ENCODE measurements around the gene DMRTB1. TPM values are rescaled to one million over a fixed set of nuclear protein-coding genes. Genes with fewer than 3 reads are reported as not detected.

Gene DMRTB1
- total and polyA plus RNA-seq, 9 of the 15 experiments (the other 6 are each of a cell fraction or from before 2014, with no cell fraction given): 0.06 to 0.35 (median 0.13) TPM; not detected in 3

GRCh38 chr1:53513846-53514245, 54.6 kb downstream of the DMRTB1 start (continued):
- no peak for TF ChIP-seq MGA (IDR thresholded peaks at IDR 0.05)
- no peak for TF ChIP-seq ETS2 (tag; IDR thresholded peaks at IDR 0.05; ENCODE audit: borderline replicate concordance, poor library complexity, severe bottlenecking)
- no peak for TF ChIP-seq MCM5 (IDR thresholded peaks at IDR 0.05; ENCODE audit: low read depth)
- TF ChIP-seq TBL1XR1 (IDR thresholded peaks at IDR 0.05; ENCODE audit: low read length in 2 of 2): no peak
- TF ChIP-seq STAT6 (CRISPR knock-in tag; IDR thresholded peaks at IDR 0.05): no peak
- no peak for TF ChIP-seq NFIC (IDR thresholded peaks at IDR 0.05)
- TF ChIP-seq ZNF431 (CRISPR knock-in tag; IDR thresholded peaks at IDR 0.05): no peak
- no peak for TF ChIP-seq SREBF2 (CRISPR knock-in tag; IDR thresholded peaks at IDR 0.05)
- no peak for TF ChIP-seq HNRNPLL (IDR thresholded peaks at IDR 0.05; ENCODE audit: low read depth, low read length, poor library complexity, severe bottlenecking)
- no peak for TF ChIP-seq ZNF212 (CRISPR knock-in tag; IDR thresholded peaks at IDR 0.05)
- TF ChIP-seq ZFP91 (CRISPR knock-in tag; IDR thresholded peaks at IDR 0.05): no peak

Measured in K562 (cell line).